CD4-positive, alpha-beta memory T cell (primary cell): Measurements from ENCODE around the gene SPATA24. TPM values are rescaled to one million over a fixed set of nuclear protein-coding genes. Genes with fewer than 3 reads are reported as not detected.
"Not testable (repeated sequence)": the region's sequence is repeated elsewhere in the genome, so short reads cannot be mapped to it uniquely, and the experiment has no call there.

Experiments
- CTCF ChIA-PET: fragments of 350-600 bp; sonication (Branson Sonifier 250); formaldehyde crosslinking; loops from one replicate; lab custom pipeline; 2021; ENCODE audit warnings: inconsistent platforms; ENCODE audit not compliant: partially characterized antibody; lab: Charles Lee
- POLR2A ChIA-PET: fragments of 350-600 bp; sonication (Branson Sonifier 250); formaldehyde crosslinking; loops from one replicate; lab custom pipeline; 2021; ENCODE audit not compliant: partially characterized antibody; lab: Charles Lee
- DNase-seq, 5 donors: peaks; one replicate each; pipeline versions ENCODE4 v3.0.0 to v3.0.0-alpha.2; 2020 to 2022; ENCODE audit warnings: mixed read lengths in 1 of 5
- H3K27ac ChIP-seq: one replicate; pipeline ENCODE4 v1.7.0; 2013; ENCODE audit warnings: low read depth, low read length
- H3K27me3 ChIP-seq: 2 replicates; pipeline ENCODE4 v1.7.0; 2013; ENCODE audit warnings: mild to moderate bottlenecking, low read length, moderate library complexity; ENCODE audit not compliant: insufficient read depth
- H3K36me3 ChIP-seq: 2 replicates; pipeline ENCODE4 v1.7.0; 2013; ENCODE audit warnings: mild to moderate bottlenecking, low read length, moderate library complexity; ENCODE audit not compliant: insufficient read depth
- H3K4me1 ChIP-seq: 2 replicates; pipeline ENCODE4 v1.7.0; 2013; ENCODE audit warnings: mild to moderate bottlenecking, low read length, moderate library complexity; ENCODE audit not compliant: insufficient read depth
- H3K4me3 ChIP-seq, 2 donors: one replicate each; pipeline ENCODE4 v1.7.0; 2013; ENCODE audit warnings: low read length in 2 of 2, mild to moderate bottlenecking in 1 of 2
- H3K9me3 ChIP-seq, 2 donors: one replicate each; pipeline ENCODE4 v1.7.0; 2013; ENCODE audit warnings: low read length in 2 of 2, control low read depth in 1 of 2; ENCODE audit not compliant: control insufficient read depth in 1 of 2
- H3K27ac Mint-ChIP-seq, 7 donors: one replicate each; pipeline ENCODE4 v1.8.0; 2020 to 2021; ENCODE audit warnings: mixed read lengths in 7 of 7, mild to moderate bottlenecking in 6 of 7, inconsistent platforms in 3 of 7, moderate library complexity in 3 of 7
- H3K27me3 Mint-ChIP-seq, 2 donors: one replicate each; pipeline ENCODE4 v1.8.0; 2020 to 2021; ENCODE audit warnings: mixed read lengths in 2 of 2
- H3K36me3 Mint-ChIP-seq, 2 donors: one replicate each; pipeline ENCODE4 v1.8.0; 2020 to 2021; ENCODE audit warnings: mixed read lengths in 2 of 2, inconsistent platforms in 1 of 2, mild to moderate bottlenecking in 1 of 2
- H3K4me1 Mint-ChIP-seq, 4 donors: one replicate each; pipeline ENCODE4 v1.8.0; 2020 to 2021; ENCODE audit warnings: mixed read lengths in 4 of 4, mild to moderate bottlenecking in 1 of 4
- H3K4me3 Mint-ChIP-seq, 8 donors: one replicate each; pipeline ENCODE4 v1.8.0; 2020 to 2021; ENCODE audit warnings: mixed read lengths in 8 of 8, mild to moderate bottlenecking in 7 of 8, moderate library complexity in 6 of 8, inconsistent platforms in 3 of 8
- H3K9me3 Mint-ChIP-seq, 8 donors: one replicate each; pipeline ENCODE4 v1.8.0; 2020 to 2021; ENCODE audit warnings: mixed read lengths in 8 of 8, mild to moderate bottlenecking in 5 of 8, inconsistent platforms in 3 of 8, moderate library complexity in 1 of 8
- intact Hi-C: fragments of 100-400 bp; cut with micrococcal nuclease; formaldehyde crosslinking; loops from one replicate; pipeline ENCODE4 v1.15.1; 2023
- polyA plus RNA-seq, 2 donors: library from polyadenylated mRNA; unstranded; fragments of 300-500 nt; fragmentation: Illumina TruSeq; gene quantifications; one replicate each; pipeline ENCODE4 v1.2.3, GENCODE V29; 2021
- total RNA-seq, 2 experiments: library from RNA; stranded (reverse); gene quantifications; one replicate each; pipeline ENCODE4 v1.2.3, GENCODE V29; 2021

SPATA24 gene
- total and polyA plus RNA-seq, 4 experiments from 2014 or later: 4.2 to 7.5 (median 5.6) TPM

DNA sequence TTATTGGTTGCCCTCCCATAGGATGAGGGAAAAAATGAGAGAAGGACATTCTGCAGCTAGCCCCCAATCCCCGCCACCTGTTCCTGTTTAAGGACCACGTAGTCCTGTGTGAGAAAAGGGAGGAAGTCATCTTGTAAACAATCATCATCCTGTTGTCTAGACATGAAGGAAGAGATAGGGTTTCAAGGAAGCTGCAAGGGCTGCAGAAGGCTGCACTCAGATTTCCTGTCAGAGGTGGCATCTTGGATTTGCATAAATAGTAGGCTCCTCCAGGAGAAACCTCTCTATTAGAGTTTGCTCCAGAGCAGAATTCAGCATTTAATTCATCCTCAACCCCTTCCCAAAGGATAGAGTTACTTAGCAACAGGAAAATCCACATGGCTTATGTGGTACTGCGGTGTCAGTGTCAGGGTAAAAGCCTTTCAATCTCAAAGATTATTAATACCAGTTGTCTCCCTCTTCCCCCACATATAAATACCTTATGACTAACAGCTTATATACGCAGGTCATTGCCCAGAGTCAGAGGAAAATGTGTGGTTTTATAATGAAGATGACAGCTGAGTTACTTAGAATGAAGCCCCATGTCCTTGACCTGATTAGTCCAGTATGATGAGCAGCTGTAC, 40.1 kb upstream of the SPATA24 start:
- Histone ChIP-seq H3K4me3 (no peak overlapping the region), H3K9me3 (no peaks in the 10 kb centered on the region), H3K4me1 (peaks cover 58% of the 10 kb centered on the region), H3K36me3 (no peaks in the 10 kb centered on the region), H3K27me3 (no peaks in the 10 kb centered on the region), H3K27ac (no peak overlapping the region)
- peaks cover 0 to 4% of the 10 kb centered on the region in 2 donors for H3K36me3 Mint-ChIP-seq
- intact Hi-C loops: no loop called here
- DNase-seq: peak in 3 of 5 donors; percentile 41 to 68 (median 52)
- POLR2A ChIA-PET: interaction anchor here (0.6 to 11.9 kb wide), 13 partner anchors 14 to 128 kb away, joined by 3 to 171 read pairs (median 4); partner anchors contain the start of genes ECSCR, SMIM33 and STING1
- peaks cover 40 to 85% (median 52%) of the 10 kb centered on the region in 4 donors for H3K4me1 Mint-ChIP-seq
- H3K27ac Mint-ChIP-seq: peak overlapping the region; percentile 89 to 98 (median 93)
- peak overlapping the region in 6 of 8 donors; percentile 64 to 85 (median 76) for H3K4me3 Mint-ChIP-seq
- CTCF ChIA-PET: interaction anchor here (1.3 to 3.6 kb wide), 4 partner anchors 14 to 69 kb away, joined by 3 to 17 read pairs (median 10); no protein-coding TSS in a partner anchor
- H3K27me3 Mint-ChIP-seq: no peaks in the 10 kb centered on the region
- H3K9me3 Mint-ChIP-seq: no peaks in the 10 kb centered on the region

DNA sequence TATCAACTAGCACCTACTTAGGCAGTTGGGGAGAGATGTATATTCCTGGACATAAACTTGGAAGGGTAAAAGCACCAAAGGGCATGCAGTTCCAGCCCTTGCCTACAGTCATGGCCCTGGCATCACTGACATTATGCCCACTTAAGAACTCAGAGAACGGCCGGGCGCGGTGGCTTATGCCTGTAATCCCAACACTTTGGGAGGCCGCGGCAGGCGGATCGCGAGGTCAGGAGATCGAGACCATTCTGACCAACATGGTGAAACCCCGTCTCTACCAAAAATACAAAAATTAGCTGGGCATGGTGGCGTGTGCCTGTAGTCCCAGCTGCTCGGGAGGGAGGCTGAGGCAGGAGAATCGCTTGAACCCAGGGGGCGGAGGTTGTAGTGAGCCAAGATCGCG, 36.5 kb upstream of the SPATA24 start:
- H3K27me3 Mint-ChIP-seq, H3K36me3 ChIP-seq, H3K9me3 Mint-ChIP-seq, H3K36me3 Mint-ChIP-seq, intact Hi-C loops, H3K4me3 ChIP-seq, H3K27me3 ChIP-seq, DNase-seq, H3K9me3 ChIP-seq: not testable (repeated sequence)
- Histone ChIP-seq H3K27ac (peak overlapping the region; percentile 99), H3K4me1 (peaks cover 41% of the 10 kb centered on the region)
- POLR2A ChIA-PET: interaction anchor here (1.0 to 11.9 kb wide), 8 partner anchors 10 to 167 kb away, joined by 3 to 171 read pairs (median 28); partner anchors contain the start of genes ECSCR, SMIM33 and STING1
- CTCF ChIA-PET: interaction anchor here (1.3 to 1.5 kb wide), 3 partner anchors 73 to 326 kb away, joined by 3 to 4 read pairs (median 3); no protein-coding TSS in a partner anchor
- Mint-ChIP-seq H3K27ac (peak overlapping the region in 4 of 7 donors; percentile 83 to 100 (median 100)), H3K4me3 (peak overlapping the region in 4 of 8 donors; percentile 31 to 98 (median 76)), H3K4me1 (peaks cover 33 to 74% (median 43%) of the 10 kb centered on the region in 4 donors)

DNA sequence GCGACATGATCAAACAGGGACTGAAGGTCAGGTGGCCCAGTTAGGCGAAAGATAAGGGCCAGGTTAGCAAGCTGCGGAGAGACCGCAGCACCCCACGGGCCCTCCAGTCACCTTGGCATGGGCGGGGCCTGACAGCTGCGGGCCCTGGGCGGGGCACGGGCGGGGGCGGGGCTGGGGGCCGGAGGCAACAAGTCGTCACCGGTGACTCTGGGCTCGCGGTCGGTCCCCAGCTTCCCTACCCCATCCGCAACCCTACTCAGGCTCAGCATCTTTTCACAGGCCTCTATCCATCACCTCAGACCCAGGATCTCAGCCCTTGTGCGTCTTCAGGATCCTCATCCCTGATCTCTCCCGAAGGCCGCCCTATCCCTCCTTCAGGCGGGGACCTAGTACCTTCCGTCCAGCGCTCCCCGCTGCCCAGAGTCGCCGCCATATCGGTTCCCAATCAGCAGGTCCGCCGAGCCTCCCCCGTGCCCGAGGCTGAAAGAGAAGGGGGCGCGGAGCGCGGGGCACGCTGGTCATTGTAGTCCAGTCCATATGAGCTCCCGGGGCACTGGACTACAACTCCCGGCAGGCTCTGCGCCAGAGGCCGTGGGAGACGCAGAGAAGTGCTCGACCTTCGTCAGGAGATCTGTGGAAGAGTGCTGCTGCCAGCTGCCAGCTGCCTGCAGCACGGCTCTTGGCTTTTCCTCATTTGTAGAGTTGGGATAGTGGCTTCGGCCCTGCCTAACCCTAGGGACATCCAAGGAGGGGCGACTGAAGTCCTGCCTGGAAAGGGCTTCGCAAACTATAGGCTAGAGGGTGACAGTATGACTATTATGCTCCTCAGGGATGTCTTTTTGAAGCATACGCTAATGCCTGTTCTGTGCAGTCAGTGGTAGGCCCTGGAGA, 35.4 kb upstream of the SPATA24 start, which contains the start of gene DNAJC18:
Gene DNAJC18, minus strand, starts transcription at position 513 of the 891 bp plus-strand sequence. Its CDS starts 80 bp downstream, at position 433.
- ChIA-PET CTCF (interaction anchor here (1.2 to 3.5 kb wide), 8 partner anchors 9 to 327 kb away, joined by 3 to 35 read pairs (median 4); partner anchors contain the start of gene ECSCR), POLR2A (interaction anchor here (0.8 to 11.9 kb wide), 21 partner anchors 9 to 197 kb away, joined by 3 to 171 read pairs (median 6); partner anchors contain the start of genes ECSCR, MATR3, PAIP2 and SMIM33)
- intact Hi-C loops: loop anchor here (1.0 kb wide), 5 partner anchors 19 to 122 kb away; partner anchors contain the start of genes SPATA24, STING1 and UBE2D2
- no peaks in the 10 kb centered on the region for H3K27me3 ChIP-seq
- peaks cover 31% of the 10 kb centered on the region for H3K4me1 ChIP-seq
- peak within 1 kb of the TSS; percentile 83 to 91 for H3K4me3 ChIP-seq
- Mint-ChIP-seq H3K9me3 (no peaks in the 10 kb centered on the region), H3K4me1 (peaks cover 32 to 63% (median 41%) of the 10 kb centered on the region in 4 donors), H3K27me3 (no peaks in the 10 kb centered on the region), H3K4me3 (peak within 1 kb of the TSS; percentile 96 to 99 (median 98)), H3K27ac (peak within 1 kb of the TSS; percentile 93 to 100 (median 100)), H3K36me3 (peaks cover 4 to 10% of the 10 kb centered on the region in 2 donors)
- peak; percentile 84 to 90 (median 86) for DNase-seq
- no peaks in the 10 kb centered on the region for H3K36me3 ChIP-seq
- peak within 1 kb of the TSS; percentile 99 for H3K27ac ChIP-seq
- no peaks in the 10 kb centered on the region for H3K9me3 ChIP-seq

DNA sequence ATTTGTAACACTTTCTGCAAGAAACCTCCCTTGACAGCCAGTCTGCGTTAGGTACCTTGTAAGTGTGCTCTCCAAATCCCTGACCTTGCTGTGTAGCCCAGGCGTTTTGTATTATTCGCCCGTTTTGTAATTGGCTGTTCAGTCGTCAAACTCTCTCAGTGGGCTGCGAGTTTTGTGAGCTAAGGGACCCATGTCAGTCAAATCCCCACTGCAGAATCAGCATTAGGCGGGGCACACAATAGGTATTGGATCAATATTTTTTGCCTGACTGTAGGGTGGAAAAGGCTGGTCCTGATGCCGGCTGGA, 34.8 kb upstream of the SPATA24 start:
- ChIA-PET CTCF (interaction anchor here (1.3 to 3.5 kb wide), 5 partner anchors 9 to 79 kb away, joined by 3 to 35 read pairs (median 7); partner anchors contain the start of gene ECSCR), POLR2A (interaction anchor here (0.8 to 11.9 kb wide), 17 partner anchors 8 to 198 kb away, joined by 3 to 171 read pairs (median 6); partner anchors contain the start of genes ECSCR, MATR3, PAIP2 and SMIM33)
- Histone ChIP-seq H3K4me3 (peak overlapping the region in 1 of 2 donors; percentile 91), H3K4me1 (peaks cover 25% of the 10 kb centered on the region), H3K36me3 (no peaks in the 10 kb centered on the region), H3K27ac (peak overlapping the region; percentile 99), H3K27me3 (no peaks in the 10 kb centered on the region), H3K9me3 (no peaks in the 10 kb centered on the region)
- H3K36me3 Mint-ChIP-seq: peaks cover 4 to 10% of the 10 kb centered on the region in 2 donors
- H3K4me1 Mint-ChIP-seq: peaks cover 27 to 57% (median 35%) of the 10 kb centered on the region in 4 donors
- intact Hi-C loops: loop anchor here (1.0 kb wide), 5 partner anchors 20 to 123 kb away; partner anchors contain the start of genes SPATA24, STING1 and UBE2D2
- H3K4me3 Mint-ChIP-seq: peak overlapping the region; percentile 96 to 99 (median 98)
- no peaks in the 10 kb centered on the region for H3K9me3 Mint-ChIP-seq
- peak in 1 of 5 donors; percentile 47 for DNase-seq
- H3K27me3 Mint-ChIP-seq: no peaks in the 10 kb centered on the region
- peak overlapping the region; percentile 93 to 100 (median 100) for H3K27ac Mint-ChIP-seq

DNA sequence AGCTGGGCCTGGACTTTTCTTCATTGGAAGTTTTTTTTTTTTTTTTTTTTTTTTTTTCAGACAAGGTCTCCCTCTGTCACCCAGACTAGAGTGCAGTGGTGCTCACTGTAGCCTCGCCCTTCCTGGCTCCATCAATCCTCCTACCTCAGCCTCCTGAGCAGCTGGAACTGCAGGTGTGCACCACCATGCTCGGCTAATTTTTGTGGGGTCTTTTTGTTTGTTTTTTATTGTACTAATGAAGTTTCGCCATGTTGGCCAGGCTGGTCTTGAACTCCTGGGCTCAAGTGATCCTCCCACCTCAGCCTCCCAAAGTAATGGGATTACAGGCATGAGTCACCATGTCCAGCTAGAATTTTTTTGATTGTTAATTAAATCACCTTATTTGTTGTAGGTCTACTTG, 31.8 kb upstream of the SPATA24 start:
- Mint-ChIP-seq H3K27me3 (no peaks in the 10 kb centered on the region), H3K9me3 (no peaks in the 10 kb centered on the region), H3K4me1 (peaks cover 16 to 32% (median 24%) of the 10 kb centered on the region in 4 donors), H3K27ac (no peak overlapping the region), H3K4me3 (peak overlapping the region in 1 of 8 donors; percentile 59), H3K36me3 (peaks cover 4 to 10% of the 10 kb centered on the region in 2 donors)
- Histone ChIP-seq H3K36me3 (no peaks in the 10 kb centered on the region), H3K4me1 (peaks cover 14% of the 10 kb centered on the region), H3K27ac (no peak overlapping the region), H3K9me3 (no peaks in the 10 kb centered on the region), H3K27me3 (no peaks in the 10 kb centered on the region), H3K4me3 (no peak overlapping the region)
- CTCF ChIA-PET: interaction anchor here (0.7 to 2.5 kb wide), 3 partner anchors 13 to 171 kb away, joined by 3 to 13 read pairs (median 3); no protein-coding TSS in a partner anchor
- intact Hi-C loops: no loop called here
- no peak for DNase-seq
- POLR2A ChIA-PET: interaction anchor here (1.2 to 5.2 kb wide), 2 partner anchors 10 to 46 kb away, joined by 5 to 111 read pairs; partner anchors contain the start of gene STING1

DNA sequence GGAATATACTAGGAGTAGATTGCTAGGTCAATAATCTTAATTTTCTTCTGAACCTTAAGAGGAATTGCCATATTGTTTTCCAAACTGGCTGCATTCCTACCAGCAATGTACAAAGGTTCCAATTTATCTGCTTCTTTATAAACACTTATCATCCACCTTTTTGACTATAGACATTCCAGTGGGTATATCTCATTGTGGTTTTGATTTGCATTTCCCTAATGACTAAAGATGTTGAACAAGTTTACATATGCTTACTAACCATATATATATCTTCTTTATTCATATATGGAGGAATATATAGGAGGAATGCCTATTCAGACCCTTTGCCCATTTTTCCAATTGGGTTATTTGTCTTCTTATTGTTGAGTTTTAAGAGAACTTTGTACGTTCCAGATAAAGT, 27.8 kb upstream of the SPATA24 start:
- ChIA-PET CTCF (interaction anchor here (2.7 kb wide), 1 partner anchor 9 kb away, joined by 18 read pairs; no protein-coding TSS in a partner anchor), POLR2A (interaction anchor here (2.3 kb wide), 1 partner anchor 8 kb away, joined by 25 read pairs; the partner anchor contains the start of gene DNAJC18)
- H3K9me3 ChIP-seq: no peaks in the 10 kb centered on the region
- H3K27ac ChIP-seq: no peak overlapping the region
- Mint-ChIP-seq H3K36me3 (peaks cover 2 to 9% of the 10 kb centered on the region in 2 donors), H3K9me3 (no peaks in the 10 kb centered on the region), H3K4me1 (peaks cover 6 to 9% (median 8%) of the 10 kb centered on the region in 4 donors), H3K27ac (no peak overlapping the region), H3K27me3 (no peaks in the 10 kb centered on the region), H3K4me3 (no peak overlapping the region)
- no peak overlapping the region for H3K4me3 ChIP-seq
- no peaks in the 10 kb centered on the region for H3K27me3 ChIP-seq
- peaks cover 9% of the 10 kb centered on the region for H3K4me1 ChIP-seq
- intact Hi-C loops: no loop called here
- no peaks in the 10 kb centered on the region for H3K36me3 ChIP-seq
- DNase-seq: no peak
